ENCODE results near the gene GSE1. TPM values are rescaled to one million over a fixed set of nuclear protein-coding genes. Genes with fewer than 3 reads are reported as not detected.

The GSE1 gene
- total and polyA plus RNA-seq, 2 of the 13 experiments (the other 11 are each of a cell fraction or from before 2014, with no cell fraction given) = 16.1 to 31.2 TPM

DNA sequence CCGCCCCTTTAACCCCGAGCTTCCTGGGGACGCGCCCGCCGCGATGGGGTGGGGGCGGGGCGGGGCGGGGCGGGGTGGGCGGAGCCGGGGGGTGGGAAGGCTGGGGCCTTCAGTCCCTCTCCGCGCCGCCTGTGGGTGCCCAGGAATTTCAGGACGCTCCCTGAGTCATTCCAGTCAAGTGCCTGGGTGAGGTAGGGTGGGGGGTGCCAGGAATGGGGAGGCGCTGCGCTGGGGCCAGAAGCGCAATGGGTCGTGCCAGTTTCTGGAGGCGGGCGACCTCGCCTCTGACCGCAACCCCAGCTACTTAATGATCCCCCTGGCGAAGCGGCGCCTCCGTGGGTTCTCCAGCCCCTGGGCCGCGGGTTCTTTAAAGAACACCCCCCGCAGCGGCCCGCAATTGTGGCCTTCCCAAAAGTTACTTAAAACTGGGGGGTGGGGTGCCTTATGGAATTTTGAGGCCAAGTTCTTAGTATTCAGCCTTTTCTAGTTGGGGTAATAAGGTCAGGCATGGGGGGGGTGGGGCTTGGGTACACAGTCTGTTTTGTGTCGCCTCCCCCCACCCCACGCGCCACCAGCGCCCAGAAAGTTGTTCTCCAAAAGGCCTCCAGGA is 826 bp upstream of the GSE1 start (continued):
- TF ChIP-seq, protein P1, sequence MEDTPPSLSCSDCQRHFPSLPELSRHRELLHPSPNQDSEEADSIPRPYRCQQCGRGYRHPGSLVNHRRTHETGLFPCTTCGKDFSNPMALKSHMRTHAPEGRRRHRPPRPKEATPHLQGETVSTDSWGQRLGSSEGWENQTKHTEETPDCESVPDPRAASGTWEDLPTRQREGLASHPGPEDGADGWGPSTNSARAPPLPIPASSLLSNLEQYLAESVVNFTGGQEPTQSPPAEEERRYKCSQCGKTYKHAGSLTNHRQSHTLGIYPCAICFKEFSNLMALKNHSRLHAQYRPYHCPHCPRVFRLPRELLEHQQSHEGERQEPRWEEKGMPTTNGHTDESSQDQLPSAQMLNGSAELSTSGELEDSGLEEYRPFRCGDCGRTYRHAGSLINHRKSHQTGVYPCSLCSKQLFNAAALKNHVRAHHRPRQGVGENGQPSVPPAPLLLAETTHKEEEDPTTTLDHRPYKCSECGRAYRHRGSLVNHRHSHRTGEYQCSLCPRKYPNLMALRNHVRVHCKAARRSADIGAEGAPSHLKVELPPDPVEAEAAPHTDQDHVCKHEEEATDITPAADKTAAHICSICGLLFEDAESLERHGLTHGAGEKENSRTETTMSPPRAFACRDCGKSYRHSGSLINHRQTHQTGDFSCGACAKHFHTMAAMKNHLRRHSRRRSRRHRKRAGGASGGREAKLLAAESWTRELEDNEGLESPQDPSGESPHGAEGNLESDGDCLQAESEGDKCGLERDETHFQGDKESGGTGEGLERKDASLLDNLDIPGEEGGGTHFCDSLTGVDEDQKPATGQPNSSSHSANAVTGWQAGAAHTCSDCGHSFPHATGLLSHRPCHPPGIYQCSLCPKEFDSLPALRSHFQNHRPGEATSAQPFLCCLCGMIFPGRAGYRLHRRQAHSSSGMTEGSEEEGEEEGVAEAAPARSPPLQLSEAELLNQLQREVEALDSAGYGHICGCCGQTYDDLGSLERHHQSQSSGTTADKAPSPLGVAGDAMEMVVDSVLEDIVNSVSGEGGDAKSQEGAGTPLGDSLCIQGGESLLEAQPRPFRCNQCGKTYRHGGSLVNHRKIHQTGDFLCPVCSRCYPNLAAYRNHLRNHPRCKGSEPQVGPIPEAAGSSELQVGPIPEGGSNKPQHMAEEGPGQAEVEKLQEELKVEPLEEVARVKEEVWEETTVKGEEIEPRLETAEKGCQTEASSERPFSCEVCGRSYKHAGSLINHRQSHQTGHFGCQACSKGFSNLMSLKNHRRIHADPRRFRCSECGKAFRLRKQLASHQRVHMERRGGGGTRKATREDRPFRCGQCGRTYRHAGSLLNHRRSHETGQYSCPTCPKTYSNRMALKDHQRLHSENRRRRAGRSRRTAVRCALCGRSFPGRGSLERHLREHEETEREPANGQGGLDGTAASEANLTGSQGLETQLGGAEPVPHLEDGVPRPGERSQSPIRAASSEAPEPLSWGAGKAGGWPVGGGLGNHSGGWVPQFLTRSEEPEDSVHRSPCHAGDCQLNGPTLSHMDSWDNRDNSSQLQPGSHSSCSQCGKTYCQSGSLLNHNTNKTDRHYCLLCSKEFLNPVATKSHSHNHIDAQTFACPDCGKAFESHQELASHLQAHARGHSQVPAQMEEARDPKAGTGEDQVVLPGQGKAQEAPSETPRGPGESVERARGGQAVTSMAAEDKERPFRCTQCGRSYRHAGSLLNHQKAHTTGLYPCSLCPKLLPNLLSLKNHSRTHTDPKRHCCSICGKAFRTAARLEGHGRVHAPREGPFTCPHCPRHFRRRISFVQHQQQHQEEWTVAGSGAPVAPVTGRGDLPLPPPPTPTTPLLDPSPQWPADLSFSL (CRISPR knock-in tag; IDR thresholded peaks at IDR 0.05) = no peak

DNA sequence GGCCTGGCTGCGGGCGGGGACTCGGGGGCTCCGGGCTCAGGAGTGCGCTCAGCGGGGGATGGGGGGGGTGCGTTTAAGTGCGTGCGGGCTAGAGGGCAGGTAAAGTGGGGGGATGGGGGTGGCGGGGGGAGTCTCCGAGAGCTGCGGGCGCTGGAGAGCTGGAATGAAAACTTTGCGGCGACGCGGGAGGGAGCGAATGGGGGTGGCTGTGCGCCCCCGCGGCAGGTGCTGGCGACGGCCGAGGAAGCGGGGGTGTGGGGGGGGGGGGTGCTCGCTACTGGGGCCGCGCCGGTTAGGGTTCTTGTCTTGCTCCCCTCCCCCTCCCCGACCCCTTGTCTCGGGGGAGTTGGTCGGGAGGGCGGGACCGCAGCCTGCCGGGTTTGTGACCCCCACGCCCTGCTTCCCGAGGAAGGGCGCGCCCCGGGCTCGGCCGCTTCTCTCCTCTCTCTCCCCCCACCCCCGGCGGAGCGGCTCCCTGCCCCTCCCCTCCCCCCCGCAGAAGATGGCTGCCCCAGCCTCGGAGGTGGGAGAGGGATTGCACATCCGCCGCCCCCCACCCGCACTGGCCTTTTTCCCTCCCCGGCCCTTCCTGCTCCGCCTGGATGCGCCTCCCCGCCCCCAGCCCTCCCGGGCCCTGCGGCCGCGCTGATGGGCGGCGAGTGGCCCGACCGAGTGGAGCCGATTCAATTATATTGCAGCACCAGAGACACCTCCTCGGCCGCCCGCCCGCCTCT is 649 bp downstream of the GSE1 start:
- no TSS peak for BruUV-seq (replicated peaks)
- H3K36me3 ChIP-seq (replicated peaks in 1 of 2; ENCODE audit: control insufficient read depth in 1 of 2, insufficient read depth in 2 of 2, low read length in 2 of 2) = peaks cover 16 to 22% of the 10 kb centered on the region in 2 experiments
- peaks cover 39% of the 10 kb centered on the region for H3K4me1 ChIP-seq (ENCODE audit: insufficient read depth, low read length)
- peak overlapping the region; percentile 79 to 85 (median 82) for H3K4me3 ChIP-seq (replicated peaks in 1 of 3; ENCODE audit: insufficient read depth in 1 of 3, low read depth in 2 of 3, low read length in 3 of 3)
- no peaks in the 10 kb centered on the region for H3K27me3 ChIP-seq (ENCODE audit: control insufficient read depth in 1 of 2, insufficient read depth in 2 of 2, low read length in 2 of 2)
- H4K20me1 ChIP-seq (ENCODE audit: insufficient read depth, low read length) = peaks cover 52% of the 10 kb centered on the region
- no peak overlapping the region for H2AFZ ChIP-seq (ENCODE audit: low read length)
- DNase-seq (ENCODE audit: low spot score) = peak; percentile 46
- ATAC-seq = peak; percentile 1
- H3K4me2 ChIP-seq (ENCODE audit: low read depth, low read length) = peak overlapping the region; percentile 94
- WGBS (ENCODE audit: low lambda C conversion rate) = 3% methylated on average over 37 of the region's 67 CpGs
- peaks cover 47% of the 10 kb centered on the region for H3K79me2 ChIP-seq (ENCODE audit: insufficient read depth, low read length)
- no peaks in the 10 kb centered on the region for H3K9me3 ChIP-seq (ENCODE audit: low read length)
- in situ Hi-C loops (cut with HindIII; ENCODE audit: extremely low pct_ligation_motif_present, low pct_unique_long_range_greater_than_20kb) (no loop called here), intact Hi-C loops (cut with micrococcal nuclease; ENCODE audit: unreplicated experiment) (loop anchor here (10.0 kb wide), 2 partner anchors 89 to 219 kb away; no protein-coding TSS in a partner anchor)
- peak overlapping the region; percentile 93 for H3K27ac ChIP-seq (ENCODE audit: extremely low read length, insufficient read depth, low read length)
- no peak for FAIRE-seq
- ChIA-PET CTCF (ENCODE audit: low intra/inter-chr PET ratio, low total read pairs) (interaction anchor here (0.9 kb wide), 1 partner anchor 173 kb away, joined by 3 read pairs; no protein-coding TSS in a partner anchor), POLR2A (interaction anchor here (0.9 to 3.7 kb wide), 15 partner anchors 9 to 324 kb away, joined by 3 to 34 read pairs (median 10); no protein-coding TSS in a partner anchor)
- peak overlapping the region; percentile 82 for H3K9ac ChIP-seq (ENCODE audit: insufficient read depth, low read depth, low read length)
- TF ChIP-seq ZNF124 (CRISPR knock-in tag; IDR thresholded peaks at IDR 0.05) (no peak), CAMTA2 (CRISPR knock-in tag; IDR thresholded peaks at IDR 0.05; ENCODE audit: borderline replicate concordance) (no peak), HNRNPUL1 (IDR thresholded peaks at IDR 0.05; ENCODE audit: low read depth, low read length) (no peak), MAFK (conservative IDR thresholded peaks at IDR 0.05 in 1 of 2, IDR thresholded peaks at IDR 0.05 in 1 of 2; ENCODE audit: low read length in 2 of 2) (no peak), RFXAP (CRISPR knock-in tag; IDR thresholded peaks at IDR 0.05; ENCODE audit: borderline replicate concordance) (no peak), BRD4 (CRISPR knock-in tag; IDR thresholded peaks at IDR 0.05) (no peak)
- TF ChIP-seq, protein P2, sequence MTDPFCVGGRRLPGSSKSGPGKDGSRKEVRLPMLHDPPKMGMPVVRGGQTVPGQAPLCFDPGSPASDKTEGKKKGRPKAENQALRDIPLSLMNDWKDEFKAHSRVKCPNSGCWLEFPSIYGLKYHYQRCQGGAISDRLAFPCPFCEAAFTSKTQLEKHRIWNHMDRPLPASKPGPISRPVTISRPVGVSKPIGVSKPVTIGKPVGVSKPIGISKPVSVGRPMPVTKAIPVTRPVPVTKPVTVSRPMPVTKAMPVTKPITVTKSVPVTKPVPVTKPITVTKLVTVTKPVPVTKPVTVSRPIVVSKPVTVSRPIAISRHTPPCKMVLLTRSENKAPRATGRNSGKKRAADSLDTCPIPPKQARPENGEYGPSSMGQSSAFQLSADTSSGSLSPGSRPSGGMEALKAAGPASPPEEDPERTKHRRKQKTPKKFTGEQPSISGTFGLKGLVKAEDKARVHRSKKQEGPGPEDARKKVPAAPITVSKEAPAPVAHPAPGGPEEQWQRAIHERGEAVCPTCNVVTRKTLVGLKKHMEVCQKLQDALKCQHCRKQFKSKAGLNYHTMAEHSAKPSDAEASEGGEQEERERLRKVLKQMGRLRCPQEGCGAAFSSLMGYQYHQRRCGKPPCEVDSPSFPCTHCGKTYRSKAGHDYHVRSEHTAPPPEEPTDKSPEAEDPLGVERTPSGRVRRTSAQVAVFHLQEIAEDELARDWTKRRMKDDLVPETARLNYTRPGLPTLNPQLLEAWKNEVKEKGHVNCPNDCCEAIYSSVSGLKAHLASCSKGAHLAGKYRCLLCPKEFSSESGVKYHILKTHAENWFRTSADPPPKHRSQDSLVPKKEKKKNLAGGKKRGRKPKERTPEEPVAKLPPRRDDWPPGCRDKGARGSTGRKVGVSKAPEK (CRISPR knock-in tag; IDR thresholded peaks at IDR 0.05; ENCODE audit: borderline replicate concordance) = no peak
- TF ChIP-seq, protein P3, sequence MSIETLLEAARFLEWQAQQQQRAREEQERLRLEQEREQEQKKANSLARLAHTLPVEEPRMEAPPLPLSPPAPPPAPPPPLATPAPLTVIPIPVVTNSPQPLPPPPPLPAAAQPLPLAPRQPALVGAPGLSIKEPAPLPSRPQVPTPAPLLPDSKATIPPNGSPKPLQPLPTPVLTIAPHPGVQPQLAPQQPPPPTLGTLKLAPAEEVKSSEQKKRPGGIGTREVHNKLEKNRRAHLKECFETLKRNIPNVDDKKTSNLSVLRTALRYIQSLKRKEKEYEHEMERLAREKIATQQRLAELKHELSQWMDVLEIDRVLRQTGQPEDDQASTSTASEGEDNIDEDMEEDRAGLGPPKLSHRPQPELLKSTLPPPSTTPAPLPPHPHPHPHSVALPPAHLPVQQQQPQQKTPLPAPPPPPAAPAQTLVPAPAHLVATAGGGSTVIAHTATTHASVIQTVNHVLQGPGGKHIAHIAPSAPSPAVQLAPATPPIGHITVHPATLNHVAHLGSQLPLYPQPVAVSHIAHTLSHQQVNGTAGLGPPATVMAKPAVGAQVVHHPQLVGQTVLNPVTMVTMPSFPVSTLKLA (IDR thresholded peaks at IDR 0.05) = no peak
